Testis (tissue), 2 donors: Measurements from ENCODE around the gene BRSK2.

Experiments
- CTCF ChIP-seq, 3 experiments: fragments of 450-650 bp in 2 of 3; fragments of 200-600 bp in 1 of 3; sonication (generic) in 1 of 3; IDR thresholded peaks; one replicate each; pipeline ENCODE4 v1.5.1; 2016 to 2019; ENCODE audit warnings: antibody characterized with exemption in 3 of 3, mild to moderate bottlenecking in 2 of 3, moderate library complexity in 1 of 3
- POLR2A ChIP-seq: fragments of 450-650 bp; IDR thresholded peaks from one replicate; pipeline ENCODE4 v1.6.1; 2017; ENCODE audit warnings: antibody characterized with exemption, mild to moderate bottlenecking, moderate library complexity

- TF ChIP-seq CTCF (IDR thresholded peaks at IDR 0.05) (no peak), POLR2A (no peak)
These were observed 14.9 kb downstream of the BRSK2 start for GRCh38 chr11:1404461-1405185.
